ENCODE measurements around the gene EFNB2. TPM values are rescaled to one million over a fixed set of nuclear protein-coding genes. Genes with fewer than 3 reads are reported as not detected.

Gene EFNB2
- total and polyA plus RNA-seq, 12 donors, result 5.2 to 21.4 (median 12.6) TPM

DNA sequence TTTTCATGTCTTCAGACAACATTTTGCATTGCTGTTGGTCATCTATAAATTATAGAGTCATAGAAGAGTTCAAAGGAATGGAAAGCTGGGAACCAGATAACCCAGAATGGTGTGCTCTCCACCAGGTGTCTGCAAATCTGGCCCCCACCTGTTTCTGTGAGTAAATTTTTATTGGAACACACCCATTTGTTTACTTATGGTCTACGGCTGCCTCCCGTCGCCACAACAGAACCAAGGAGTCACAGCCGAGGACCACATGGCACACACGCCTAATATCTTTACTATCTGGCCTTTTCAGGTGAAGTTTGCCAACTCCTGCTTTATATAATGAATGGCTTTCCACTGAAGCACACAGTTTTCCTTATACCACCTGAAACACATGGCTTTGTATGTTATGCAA, 58.2 kb downstream of the EFNB2 start:
- 83 to 95% (median 90%) methylated on average over 5 of the region's 5 CpGs for WGBS, 4 donors
- Histone ChIP-seq H3K4me1 (replicated peaks in 1 of 2) (peaks cover 0 to 2% of the 10 kb centered on the region in 2 donors), H3K27me3 (no peaks in the 10 kb centered on the region), H3K9me3 (replicated peaks in 1 of 3) (no peaks in the 10 kb centered on the region), H3K36me3 (replicated peaks in 1 of 2) (no peaks in the 10 kb centered on the region), H3K27ac (no peak overlapping the region), H3K4me3 (no peak overlapping the region)
- intact Hi-C loops (cut with DNase I), result no loop called here
- no peak for DNase-seq
- TF ChIP-seq POLR2A (IDR thresholded peaks at IDR 0.05), result no peak
- TF ChIP-seq, protein P1, sequence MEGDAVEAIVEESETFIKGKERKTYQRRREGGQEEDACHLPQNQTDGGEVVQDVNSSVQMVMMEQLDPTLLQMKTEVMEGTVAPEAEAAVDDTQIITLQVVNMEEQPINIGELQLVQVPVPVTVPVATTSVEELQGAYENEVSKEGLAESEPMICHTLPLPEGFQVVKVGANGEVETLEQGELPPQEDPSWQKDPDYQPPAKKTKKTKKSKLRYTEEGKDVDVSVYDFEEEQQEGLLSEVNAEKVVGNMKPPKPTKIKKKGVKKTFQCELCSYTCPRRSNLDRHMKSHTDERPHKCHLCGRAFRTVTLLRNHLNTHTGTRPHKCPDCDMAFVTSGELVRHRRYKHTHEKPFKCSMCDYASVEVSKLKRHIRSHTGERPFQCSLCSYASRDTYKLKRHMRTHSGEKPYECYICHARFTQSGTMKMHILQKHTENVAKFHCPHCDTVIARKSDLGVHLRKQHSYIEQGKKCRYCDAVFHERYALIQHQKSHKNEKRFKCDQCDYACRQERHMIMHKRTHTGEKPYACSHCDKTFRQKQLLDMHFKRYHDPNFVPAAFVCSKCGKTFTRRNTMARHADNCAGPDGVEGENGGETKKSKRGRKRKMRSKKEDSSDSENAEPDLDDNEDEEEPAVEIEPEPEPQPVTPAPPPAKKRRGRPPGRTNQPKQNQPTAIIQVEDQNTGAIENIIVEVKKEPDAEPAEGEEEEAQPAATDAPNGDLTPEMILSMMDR (IDR thresholded peaks at IDR 0.05), result no peak

DNA sequence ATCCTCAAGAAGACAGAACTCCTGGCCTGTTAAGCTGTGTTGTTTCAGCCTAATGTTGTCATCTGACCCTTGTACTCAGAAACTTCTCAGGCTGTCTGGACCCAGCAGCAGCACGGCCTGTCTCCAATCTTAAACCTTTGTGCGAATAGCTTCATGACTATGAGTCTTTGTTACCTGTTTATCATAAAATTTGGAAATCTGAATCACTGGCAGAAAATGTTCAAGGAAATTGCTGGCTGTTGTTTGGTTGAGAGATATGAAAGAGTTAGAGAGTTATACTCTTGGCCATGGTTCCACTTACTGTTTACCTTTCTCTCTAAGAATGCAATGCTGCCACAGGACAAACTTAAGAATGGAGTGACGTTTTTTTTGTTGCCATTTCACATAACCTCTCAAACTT, 59.6 kb downstream of the EFNB2 start:
- no peaks in the 10 kb centered on the region for H3K27me3 ChIP-seq
- H3K27ac ChIP-seq, result no peak overlapping the region
- H3K4me3 ChIP-seq, result no peak overlapping the region
- H3K36me3 ChIP-seq (replicated peaks in 1 of 2), result no peaks in the 10 kb centered on the region
- WGBS, 4 donors, result 68 to 72% (median 70%) methylated on average over 3 of the region's 3 CpGs
- H3K9me3 ChIP-seq (replicated peaks in 1 of 3), result no peaks in the 10 kb centered on the region
- DNase-seq, result no peak
- H3K4me1 ChIP-seq (replicated peaks in 1 of 2), result peaks cover 0 to 2% of the 10 kb centered on the region in 2 donors
- intact Hi-C loops (cut with DNase I), result no loop called here
- TF ChIP-seq, protein P1 (IDR thresholded peaks at IDR 0.05), result no peak
- TF ChIP-seq POLR2A (IDR thresholded peaks at IDR 0.05), result no peak

DNA sequence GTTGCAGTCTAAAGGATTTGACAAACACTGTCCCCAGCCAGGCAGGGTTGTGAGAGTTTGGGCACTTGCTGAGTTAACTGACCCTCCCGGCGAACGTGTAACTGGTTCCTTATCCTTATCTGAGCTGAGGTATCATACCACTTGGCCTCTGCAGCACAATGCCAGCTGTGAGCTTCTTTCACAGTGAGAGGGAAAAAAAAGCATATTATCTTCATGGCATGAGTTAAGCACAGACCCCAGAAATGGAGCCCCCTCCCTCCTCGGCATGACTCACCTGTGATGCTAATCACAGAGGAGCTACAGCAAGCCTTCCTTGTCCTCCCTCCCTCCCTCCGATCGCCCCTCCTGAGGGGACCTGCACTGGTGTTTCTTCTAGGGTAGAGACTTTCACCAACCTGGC, 60.5 kb downstream of the EFNB2 start:
- 75 to 87% (median 80%) methylated on average over 4 to 6 of the region's 6 CpGs for WGBS, 4 donors
- intact Hi-C loops (cut with DNase I), result no loop called here
- TF ChIP-seq POLR2A (IDR thresholded peaks at IDR 0.05), result no peak
- TF ChIP-seq, protein P1 (IDR thresholded peaks at IDR 0.05), result no peak

DNA sequence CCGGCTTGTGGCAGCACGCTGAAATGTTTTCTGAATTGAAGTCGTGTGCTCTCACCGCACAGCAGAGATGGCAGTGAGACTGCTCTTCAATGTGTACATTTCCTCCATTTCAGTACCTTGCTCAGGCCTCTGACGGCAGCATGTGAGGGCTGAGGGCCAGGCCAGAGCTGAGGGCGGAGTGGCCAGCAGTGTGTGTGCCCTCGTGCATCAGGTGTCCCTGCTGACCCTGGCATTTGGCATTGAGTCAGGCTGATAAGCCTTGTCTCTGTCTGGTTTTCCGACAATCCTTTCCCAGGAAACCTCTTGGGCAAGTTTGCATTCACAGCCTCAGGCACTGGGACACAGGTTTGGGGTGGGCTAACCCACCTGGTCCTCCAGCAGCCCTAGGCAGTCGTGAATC, 62.3 kb downstream of the EFNB2 start:
- no peak for DNase-seq
- Histone ChIP-seq H3K4me3 (no peak overlapping the region), H3K27ac (no peak overlapping the region), H3K4me1 (replicated peaks in 1 of 2) (peaks cover 0 to 2% of the 10 kb centered on the region in 2 donors), H3K9me3 (replicated peaks in 1 of 3) (no peaks in the 10 kb centered on the region), H3K36me3 (replicated peaks in 1 of 2) (no peaks in the 10 kb centered on the region), H3K27me3 (no peaks in the 10 kb centered on the region)
- intact Hi-C loops (cut with DNase I), result no loop called here
- 75 to 84% (median 83%) methylated on average over 2 to 9 of the region's 9 CpGs for WGBS, 4 donors
- no peak for TF ChIP-seq POLR2A (IDR thresholded peaks at IDR 0.05)
- TF ChIP-seq, protein P1 (IDR thresholded peaks at IDR 0.05), result no peak

More for the DNA sequence above, 60.5 kb downstream of the EFNB2 start:
- Histone ChIP-seq H3K36me3 (replicated peaks in 1 of 2) (no peaks in the 10 kb centered on the region), H3K27ac (no peak overlapping the region), H3K27me3 (no peaks in the 10 kb centered on the region), H3K4me3 (no peak overlapping the region), H3K9me3 (replicated peaks in 1 of 3) (no peaks in the 10 kb centered on the region), H3K4me1 (replicated peaks in 1 of 2) (peaks cover 0 to 2% of the 10 kb centered on the region in 2 donors)
- DNase-seq, result no peak

Data from adrenal gland (tissue), 12 donors.